Left lung (tissue), 10 donors: ENCODE results near the gene ZBTB5. TPM values are rescaled to one million over a fixed set of nuclear protein-coding genes. Genes with fewer than 3 reads are reported as not detected.

Experiments
- ATAC-seq: fragments of 200-7000 bp; cut with Tn5 transposase; one replicate; pipeline ENCODE4 v1.9.1; 2020; ENCODE audit warnings: moderate library complexity
- DNase-seq, 4 donors: peaks; one replicate each; pipeline ENCODE4 v3.0.0-alpha.2; 2013 to 2020
- H3K27ac ChIP-seq, 2 donors: fragments of 200-600 bp; sonication (generic) in 1 of 2; one replicate each; pipeline versions ENCODE4 v1.5.0 to v1.8.0; 2020 to 2021
- H3K27me3 ChIP-seq, 2 donors: fragments of 200-600 bp; sonication (generic) in 1 of 2; one replicate each; pipeline versions ENCODE4 v1.5.0 to v1.8.0; 2020 to 2021
- H3K36me3 ChIP-seq, 2 donors: fragments of 200-600 bp; sonication (generic) in 1 of 2; one replicate each; pipeline versions ENCODE4 v1.5.0 to v1.8.0; 2020 to 2021
- H3K4me1 ChIP-seq, 2 donors: fragments of 200-600 bp; one replicate each; pipeline ENCODE4 v1.8.0; 2021
- H3K4me3 ChIP-seq, 2 donors: fragments of 200-600 bp; sonication (generic) in 1 of 2; one replicate each; pipeline versions ENCODE4 v1.5.0 to v1.8.0; 2020 to 2021; ENCODE audit warnings: mild to moderate bottlenecking in 1 of 2
- H3K9me3 ChIP-seq, 2 donors: fragments of 200-600 bp; sonication (generic) in 1 of 2; one replicate each; pipeline versions ENCODE4 v1.5.0 to v1.8.0; 2020 to 2021
- intact Hi-C, 2 donors: fragments of 100-400 bp; cut with DNase I; formaldehyde crosslinking; loops; one replicate each; pipeline versions ENCODE4 v1.11.2 to v1.14.2; 2022
- polyA plus RNA-seq, 6 donors: library from polyadenylated mRNA; unstranded; fragments of 120-200 nt; gene quantifications; one replicate each; pipeline ENCODE4 v1.2.1, GENCODE V29; 2013; ENCODE audit not compliant: insufficient read length in 6 of 6
- total RNA-seq, 2 donors: library from RNA; stranded (reverse); fragmentation: NEBNext Ultra II Directional; extraction: Animal tissue kit (Norgen Biotek cat#: 25700); gene quantifications; one replicate each; pipeline ENCODE4 v1.2.1, GENCODE V29; 2021
- TF ChIP-seq, protein P1 (sequence below), 2 donors: fragments of 200-600 bp; sonication (generic) in 1 of 2; IDR thresholded peaks; one replicate each; pipeline versions ENCODE4 v1.5.0 to v1.8.0; 2021; ENCODE audit warnings: antibody characterized with exemption in 2 of 2
- donor health status: DM: no; HTN: yes; CAD: no.
- donor health status: DM: no; HTN: no; CAD: no.

Gene ZBTB5
- total and polyA plus RNA-seq, 8 donors, result 7.5 to 28.5 (median 26.1) TPM

- H3K9me3 ChIP-seq, result no peaks in the 10 kb centered on the region
- TF ChIP-seq, protein P1, sequence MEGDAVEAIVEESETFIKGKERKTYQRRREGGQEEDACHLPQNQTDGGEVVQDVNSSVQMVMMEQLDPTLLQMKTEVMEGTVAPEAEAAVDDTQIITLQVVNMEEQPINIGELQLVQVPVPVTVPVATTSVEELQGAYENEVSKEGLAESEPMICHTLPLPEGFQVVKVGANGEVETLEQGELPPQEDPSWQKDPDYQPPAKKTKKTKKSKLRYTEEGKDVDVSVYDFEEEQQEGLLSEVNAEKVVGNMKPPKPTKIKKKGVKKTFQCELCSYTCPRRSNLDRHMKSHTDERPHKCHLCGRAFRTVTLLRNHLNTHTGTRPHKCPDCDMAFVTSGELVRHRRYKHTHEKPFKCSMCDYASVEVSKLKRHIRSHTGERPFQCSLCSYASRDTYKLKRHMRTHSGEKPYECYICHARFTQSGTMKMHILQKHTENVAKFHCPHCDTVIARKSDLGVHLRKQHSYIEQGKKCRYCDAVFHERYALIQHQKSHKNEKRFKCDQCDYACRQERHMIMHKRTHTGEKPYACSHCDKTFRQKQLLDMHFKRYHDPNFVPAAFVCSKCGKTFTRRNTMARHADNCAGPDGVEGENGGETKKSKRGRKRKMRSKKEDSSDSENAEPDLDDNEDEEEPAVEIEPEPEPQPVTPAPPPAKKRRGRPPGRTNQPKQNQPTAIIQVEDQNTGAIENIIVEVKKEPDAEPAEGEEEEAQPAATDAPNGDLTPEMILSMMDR (IDR thresholded peaks at IDR 0.05), result no peak
- H3K36me3 ChIP-seq, result no peaks in the 10 kb centered on the region
- H3K27me3 ChIP-seq, result no peaks in the 10 kb centered on the region
- intact Hi-C loops, result no loop called here
- no peak for DNase-seq
- no peak for ATAC-seq
- no peak overlapping the region for H3K27ac ChIP-seq
- H3K4me1 ChIP-seq, result no peaks in the 10 kb centered on the region
- H3K4me3 ChIP-seq, result no peak overlapping the region
These were observed 9.2 kb downstream of the ZBTB5 start for GRCh38 chr9:37455884-37456647.

GRCh38 chr9:37454238-37454637, 11.0 kb downstream of the ZBTB5 start:
- Histone ChIP-seq H3K9me3 (no peaks in the 10 kb centered on the region), H3K4me1 (no peaks in the 10 kb centered on the region), H3K27ac (no peak overlapping the region), H3K27me3 (no peaks in the 10 kb centered on the region), H3K36me3 (peaks cover 0 to 7% of the 10 kb centered on the region in 2 donors), H3K4me3 (no peak overlapping the region)
- ATAC-seq (no peak), DNase-seq (no peak)
- intact Hi-C loops, result no loop called here
- TF ChIP-seq, protein P1 (IDR thresholded peaks at IDR 0.05), result no peak

DNA sequence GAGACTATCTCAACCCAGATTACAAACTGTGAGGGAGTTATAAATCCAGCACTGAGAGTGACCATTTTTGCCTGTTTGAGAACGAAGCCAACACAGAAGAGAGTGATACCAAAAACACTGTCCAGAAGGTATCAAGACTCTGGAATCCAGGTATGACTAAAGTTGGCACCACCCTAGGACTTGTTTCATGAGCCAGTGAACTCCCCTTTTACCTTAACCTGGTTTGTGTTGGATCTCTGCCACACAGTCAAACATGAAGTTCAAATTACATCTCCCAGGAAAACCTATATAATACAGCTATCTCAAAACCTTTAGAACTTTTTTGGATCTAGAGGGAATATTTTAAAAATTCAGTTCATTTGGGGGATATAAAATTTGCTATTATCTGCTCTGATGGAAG, 11.4 kb downstream of the ZBTB5 start:
- Histone ChIP-seq H3K27me3 (no peaks in the 10 kb centered on the region), H3K9me3 (no peaks in the 10 kb centered on the region), H3K4me3 (no peak overlapping the region), H3K36me3 (peaks cover 0 to 11% of the 10 kb centered on the region in 2 donors), H3K27ac (no peak overlapping the region), H3K4me1 (no peaks in the 10 kb centered on the region)
- ATAC-seq (no peak), DNase-seq (no peak)
- intact Hi-C loops, result no loop called here
- TF ChIP-seq, protein P1 (IDR thresholded peaks at IDR 0.05), result no peak

GRCh38 chr9:37452611-37453010, 12.6 kb downstream of the ZBTB5 start:
- peaks cover 0 to 14% of the 10 kb centered on the region in 2 donors for H3K36me3 ChIP-seq
- TF ChIP-seq, protein P1 (IDR thresholded peaks at IDR 0.05), result no peak
- no peak overlapping the region for H3K27ac ChIP-seq
- H3K9me3 ChIP-seq, result no peaks in the 10 kb centered on the region
- ATAC-seq, result no peak
- H3K27me3 ChIP-seq, result no peaks in the 10 kb centered on the region
- no peak overlapping the region for H3K4me3 ChIP-seq
- intact Hi-C loops, result no loop called here
- no peaks in the 10 kb centered on the region for H3K4me1 ChIP-seq
- DNase-seq, result no peak

- TF ChIP-seq, protein P1 (IDR thresholded peaks at IDR 0.05), result no peak
- Histone ChIP-seq H3K27ac (no peak overlapping the region), H3K9me3 (no peaks in the 10 kb centered on the region), H3K4me3 (no peak overlapping the region), H3K4me1 (no peaks in the 10 kb centered on the region), H3K27me3 (no peaks in the 10 kb centered on the region), H3K36me3 (peaks cover 0 to 14% of the 10 kb centered on the region in 2 donors)
- intact Hi-C loops, result no loop called here
- DNase-seq (no peak), ATAC-seq (no peak)
These were observed 13.6 kb downstream of the ZBTB5 start for GRCh38 chr9:37451628-37452027.
